HEK293T (cell line): ENCODE measurements around the gene KRR1.

Experiments
- CTCF ChIA-PET: fragments of 350-600 bp; formaldehyde crosslinking; extraction: SDS; loops from one replicate; lab custom pipeline; 2021; ENCODE audit warnings: antibody characterized with exemption, inconsistent platforms; lab: Yijun Ruan, JAX
- POLR2A ChIA-PET: fragments of 350-600 bp; formaldehyde crosslinking; extraction: SDS; loops from one replicate; lab custom pipeline; 2020; ENCODE audit warnings: antibody characterized with exemption, inconsistent platforms; lab: Yijun Ruan, JAX
- DNase-seq: peaks from one replicate; pipeline ENCODE4 v3.0.0; 2012; ENCODE audit warnings: mixed read lengths; ENCODE audit errors: extremely low spot score
- ARNT ChIP-seq: fragments of 450-650 bp; IDR thresholded peaks from 2 replicates; pipeline ENCODE4 v1.6.1; 2017; ENCODE audit warnings: mild to moderate bottlenecking
- BHLHE40 ChIP-seq: fragments of 450-650 bp; IDR thresholded peaks from 2 replicates; pipeline ENCODE4 v1.6.1; 2016; ENCODE audit warnings: mild to moderate bottlenecking, moderate library complexity, borderline replicate concordance
- CTBP1 ChIP-seq: fragments of 450-650 bp; IDR thresholded peaks from 2 replicates; pipeline ENCODE4 v1.6.1; 2016; ENCODE audit warnings: borderline replicate concordance
- ELF4 ChIP-seq: fragments of 450-650 bp; IDR thresholded peaks from 2 replicates; pipeline ENCODE4 v1.6.1; 2017; ENCODE audit warnings: antibody characterized with exemption
- FOXA1 ChIP-seq: fragments of 450-650 bp; IDR thresholded peaks from 2 replicates; pipeline ENCODE4 v1.6.1; 2016; ENCODE audit warnings: mild to moderate bottlenecking
- FOXK2 ChIP-seq: fragments of 450-650 bp; IDR thresholded peaks from 2 replicates; pipeline ENCODE4 v1.6.1; 2016; ENCODE audit warnings: mild to moderate bottlenecking
- FOXM1 ChIP-seq: fragments of 450-650 bp; IDR thresholded peaks from 2 replicates; pipeline ENCODE4 v1.6.1; 2017; ENCODE audit warnings: mild to moderate bottlenecking, borderline replicate concordance
- HDGF ChIP-seq: fragments of 450-650 bp; IDR thresholded peaks from 2 replicates; pipeline ENCODE4 v1.6.1; 2017; ENCODE audit warnings: antibody characterized with exemption, borderline replicate concordance
- L3MBTL2 ChIP-seq: fragments of 450-650 bp; conservative IDR thresholded peaks from 2 replicates; pipeline ENCODE4 v1.6.1; 2016; ENCODE audit warnings: mild to moderate bottlenecking
- LEF1 ChIP-seq: fragments of 450-650 bp; IDR thresholded peaks from 2 replicates; pipeline ENCODE4 v1.6.1; 2017; ENCODE audit warnings: mild to moderate bottlenecking, borderline replicate concordance
- NFRKB ChIP-seq: fragments of 450-650 bp; IDR thresholded peaks from 2 replicates; pipeline ENCODE4 v1.6.1; 2016; ENCODE audit warnings: mild to moderate bottlenecking, moderate library complexity
- SP1 ChIP-seq: fragments of 450-650 bp; IDR thresholded peaks from 2 replicates; pipeline ENCODE4 v1.6.1; 2017
- SUZ12 ChIP-seq: fragments of 450-650 bp; IDR thresholded peaks from 2 replicates; pipeline ENCODE4 v1.6.1; 2016; ENCODE audit warnings: mild to moderate bottlenecking
- TARDBP ChIP-seq: fragments of 450-650 bp; IDR thresholded peaks from 2 replicates; pipeline ENCODE4 v1.6.1; 2016
- ZNF384 ChIP-seq: fragments of 450-650 bp; IDR thresholded peaks from 2 replicates; pipeline ENCODE4 v1.6.1; 2016
- TF ChIP-seq, protein P1 (sequence below): fragments of 450-650 bp; IDR thresholded peaks from 2 replicates; pipeline ENCODE4 v1.6.1; 2016

The KRR1 gene

DNA sequence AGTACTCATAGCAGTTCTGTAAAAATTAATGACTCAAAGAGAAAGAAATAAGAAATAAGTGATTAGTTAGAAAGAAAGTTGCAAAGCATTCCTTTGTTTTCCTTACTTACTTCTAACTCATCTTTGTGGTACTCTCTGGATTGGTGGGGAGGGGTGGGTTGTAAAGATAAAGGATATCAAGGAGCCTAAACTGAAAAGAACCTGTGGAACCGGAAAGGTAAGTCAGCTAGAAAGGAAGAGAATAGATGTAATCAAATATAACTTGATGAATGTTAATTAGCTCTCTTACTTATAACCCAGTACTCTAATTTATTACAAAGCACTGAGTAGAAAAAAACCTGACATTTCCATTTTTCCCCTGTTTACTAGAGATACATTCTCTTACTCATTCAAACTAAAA lies 37.5 kb upstream of the KRR1 start:
- TF ChIP-seq SP1 (no peak), BHLHE40 (no peak), LEF1 (no peak), ELF4 (no peak), SUZ12 (no peak), ARNT (no peak), FOXM1 (no peak), HDGF (no peak), TARDBP (no peak)
- no peak for DNase-seq
- CTCF ChIA-PET = no interaction called here
- POLR2A ChIA-PET = no interaction called here

DNA sequence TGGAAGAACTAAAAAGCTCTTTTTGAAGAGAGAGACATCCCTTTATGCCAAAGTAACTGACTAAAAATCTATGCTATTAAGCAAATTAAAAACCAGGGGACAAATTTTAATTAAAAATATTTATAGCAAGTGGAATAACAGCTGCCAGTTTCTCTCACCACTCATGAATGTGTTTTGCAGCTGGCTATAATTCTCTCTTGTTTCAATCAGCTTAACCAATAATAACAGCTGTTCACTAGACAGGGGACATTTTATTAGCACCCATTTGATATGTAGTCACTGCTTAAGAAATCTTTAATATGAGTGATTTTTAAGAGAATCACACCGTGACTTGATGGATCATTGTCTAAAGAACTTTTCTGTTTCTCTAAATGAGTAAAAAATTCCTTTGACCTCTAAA lies 34.2 kb upstream of the KRR1 start:
- TF ChIP-seq BHLHE40 (no peak), FOXK2 (no peak), SUZ12 (no peak), TARDBP (no peak), ELF4 (no peak), FOXA1 (no peak)
- no peak for DNase-seq
- ChIA-PET CTCF (interaction anchor here (0.7 kb wide), 2 partner anchors 11 to 32 kb away, joined by 3 read pairs; no protein-coding TSS in a partner anchor), POLR2A (no interaction called here)

DNA sequence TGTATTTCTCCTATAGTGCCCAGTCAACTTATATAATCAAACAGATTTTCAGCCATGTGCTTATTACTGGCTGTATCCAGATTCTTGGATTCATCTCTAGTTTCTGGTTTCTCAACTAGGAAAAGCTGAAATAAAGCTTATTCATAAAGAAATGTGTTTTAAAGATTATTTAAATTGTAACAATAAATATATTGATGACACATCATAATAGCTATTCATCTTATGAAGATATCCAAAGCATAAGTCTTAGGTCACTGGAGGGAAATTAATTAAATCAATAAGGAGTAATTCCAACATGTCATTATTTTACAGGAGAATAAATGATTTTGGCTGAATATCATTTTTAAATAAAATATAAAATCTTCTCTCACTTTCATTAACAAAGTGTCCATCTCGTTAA lies 32.1 kb upstream of the KRR1 start:
- TF ChIP-seq TARDBP (no peak), L3MBTL2 (no peak), BHLHE40 (no peak), ARNT (no peak), ELF4 (no peak), LEF1 (no peak), FOXA1 (no peak), SUZ12 (no peak), HDGF (no peak), CTBP1 (no peak), NFRKB (no peak), SP1 (no peak), FOXK2 (no peak), ZNF384 (no peak), FOXM1 (no peak)
- TF ChIP-seq, protein P1, sequence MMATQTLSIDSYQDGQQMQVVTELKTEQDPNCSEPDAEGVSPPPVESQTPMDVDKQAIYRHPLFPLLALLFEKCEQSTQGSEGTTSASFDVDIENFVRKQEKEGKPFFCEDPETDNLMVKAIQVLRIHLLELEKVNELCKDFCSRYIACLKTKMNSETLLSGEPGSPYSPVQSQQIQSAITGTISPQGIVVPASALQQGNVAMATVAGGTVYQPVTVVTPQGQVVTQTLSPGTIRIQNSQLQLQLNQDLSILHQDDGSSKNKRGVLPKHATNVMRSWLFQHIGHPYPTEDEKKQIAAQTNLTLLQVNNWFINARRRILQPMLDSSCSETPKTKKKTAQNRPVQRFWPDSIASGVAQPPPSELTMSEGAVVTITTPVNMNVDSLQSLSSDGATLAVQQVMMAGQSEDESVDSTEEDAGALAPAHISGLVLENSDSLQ = no peak
- DNase-seq = no peak
- ChIA-PET CTCF (no interaction called here), POLR2A (no interaction called here)

DNA sequence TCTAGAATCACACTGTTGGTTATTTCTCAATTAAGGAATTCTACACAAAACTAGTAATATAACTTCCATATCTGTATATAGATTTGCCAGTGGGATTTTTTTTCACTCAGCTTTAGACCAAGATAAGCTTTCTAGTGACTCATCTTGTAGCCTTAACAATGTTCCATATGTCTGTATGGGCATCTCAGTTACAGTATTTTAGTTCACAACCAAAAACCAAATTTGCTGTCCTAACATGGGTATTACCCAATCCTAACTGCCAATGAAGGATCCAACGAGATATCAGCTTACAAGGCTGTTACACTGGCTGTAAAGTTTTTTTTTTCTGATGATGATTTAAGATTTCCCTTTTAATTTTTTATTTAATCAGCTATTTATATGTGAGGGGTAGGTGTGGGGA lies 31.5 kb upstream of the KRR1 start:
- no peak for TF ChIP-seq L3MBTL2
- TF ChIP-seq NFRKB = no peak
- TF ChIP-seq ZNF384 = no peak
- TF ChIP-seq ARNT = no peak
- TF ChIP-seq BHLHE40 = no peak
- TF ChIP-seq TARDBP = no peak
- TF ChIP-seq FOXK2 = no peak
- no peak for TF ChIP-seq FOXA1
- TF ChIP-seq SUZ12 = no peak
- no peak for TF ChIP-seq SP1
- TF ChIP-seq, protein P1 = no peak
- TF ChIP-seq LEF1 = no peak
- TF ChIP-seq CTBP1 = no peak
- TF ChIP-seq ELF4 = no peak
- no peak for TF ChIP-seq FOXM1

DNA sequence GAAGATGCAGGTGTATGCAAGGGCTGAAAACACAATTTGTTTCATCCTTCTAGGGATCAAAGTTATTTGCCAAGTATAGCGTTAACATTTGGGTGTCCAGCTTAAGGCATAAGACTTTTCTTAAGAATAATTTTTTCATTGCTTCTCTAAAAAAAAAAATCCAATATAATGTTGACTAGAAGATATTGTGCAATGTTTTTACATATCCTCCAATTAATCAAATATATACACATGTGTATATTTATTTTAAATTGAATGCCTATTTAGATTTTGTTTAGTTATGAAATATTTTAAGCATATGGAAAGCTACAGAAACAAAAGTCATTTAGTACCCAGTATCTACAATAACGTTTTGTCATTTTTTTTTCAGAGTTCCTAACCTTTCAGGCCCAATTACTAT lies 28.5 kb upstream of the KRR1 start:
- ChIA-PET POLR2A (no interaction called here), CTCF (no interaction called here)
- no peak for TF ChIP-seq BHLHE40
- no peak for TF ChIP-seq CTBP1
- no peak for TF ChIP-seq ELF4
- no peak for TF ChIP-seq FOXM1
- no peak for TF ChIP-seq FOXA1
- no peak for TF ChIP-seq HDGF
- no peak for DNase-seq

More for the DNA sequence above, 31.5 kb upstream of the KRR1 start:
- no peak for DNase-seq
- POLR2A ChIA-PET = no interaction called here
- CTCF ChIA-PET = interaction anchor here (0.6 kb wide), 1 partner anchor 128 kb away, joined by 3 read pairs; no protein-coding TSS in a partner anchor

DNA sequence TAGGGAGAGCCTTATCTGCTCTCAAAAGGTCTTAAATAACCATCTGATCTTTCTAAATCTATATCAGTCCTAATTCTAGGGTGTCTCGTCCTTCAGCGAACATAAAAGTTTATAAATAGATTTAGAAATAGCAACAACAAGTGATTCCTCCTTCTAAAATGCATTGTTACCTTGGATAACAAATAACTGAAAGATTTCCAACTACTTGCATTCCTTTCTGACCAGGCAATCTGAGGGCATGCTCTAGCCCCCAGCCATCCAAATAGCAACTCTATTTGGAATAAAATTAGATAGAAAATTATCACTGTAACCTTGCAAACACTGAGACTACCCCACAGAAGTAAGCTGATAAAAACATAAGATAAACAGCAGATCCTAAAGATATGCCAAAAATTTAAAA lies 21.8 kb upstream of the KRR1 start:
- POLR2A ChIA-PET = no interaction called here
- CTCF ChIA-PET = no interaction called here
- DNase-seq = no peak

More for the DNA sequence above, 21.8 kb upstream of the KRR1 start:
- TF ChIP-seq ZNF384 (no peak), L3MBTL2 (no peak), SUZ12 (no peak), FOXA1 (no peak), FOXM1 (no peak), ELF4 (no peak), BHLHE40 (no peak), LEF1 (no peak), SP1 (no peak)
- TF ChIP-seq, protein P1 = no peak
